Cardiac muscle cell (in vitro differentiated cells and primary cell): ENCODE data around the gene PRKCA. TPM values are rescaled to one million over a fixed set of nuclear protein-coding genes. Genes with fewer than 3 reads are reported as not detected.

ENCODE experiments used
- DNase-seq, 2 donors: peaks; one replicate each; pipeline versions ENCODE4 v3.0.0 to v3.0.0-alpha.2; 2010 to 2017; ENCODE audit warnings: low read depth in 1 of 2, low spot score in 1 of 2
- H3K27ac ChIP-seq: fragments of 200-600 bp; sonication (generic); 2 replicates; pipeline ENCODE4 v1.5.1; 2016
- H3K27me3 ChIP-seq: fragments of 200-600 bp; sonication (generic); 2 replicates; pipeline ENCODE4 v1.6.0; 2016; ENCODE audit warnings: control low read depth
- H3K36me3 ChIP-seq: fragments of 200-600 bp; sonication (generic); 2 replicates; pipeline ENCODE4 v1.5.1; 2016; ENCODE audit warnings: control low read depth
- H3K4me1 ChIP-seq: fragments of 200-600 bp; sonication (generic); 2 replicates; pipeline ENCODE4 v1.8.1; 2017; ENCODE audit warnings: low read depth, mild to moderate bottlenecking, mixed run types
- H3K4me3 ChIP-seq: fragments of 200-600 bp; sonication (generic); 2 replicates; pipeline ENCODE4 v1.5.1; 2016; ENCODE audit warnings: mild to moderate bottlenecking
- H3K9me3 ChIP-seq: fragments of 200-600 bp; sonication (generic); 2 replicates; pipeline ENCODE4 v1.5.1; 2017; ENCODE audit warnings: low read depth, mild to moderate bottlenecking, control low read depth
- polyA plus RNA-seq: library from polyadenylated mRNA; unstranded; fragments of >200 nt; fragmentation: Nextera tagmentation; extraction: Ambion mirVana; gene quantifications from 2 replicates; pipeline ENCODE4 v1.2.1, GENCODE V29; 2016
- total RNA-seq: library from RNA; depleted of rRNA; stranded (reverse); fragments of >200 nt; gene quantifications from 2 replicates; pipeline ENCODE4 v1.2.3, GENCODE V29; 2016
- TF ChIP-seq, protein P1 (sequence below): IDR thresholded peaks from 2 replicates; pipeline ENCODE4 v1.5.1; 2012; ENCODE audit warnings: low read depth, mild to moderate bottlenecking, low read length

The PRKCA gene
- total and polyA plus RNA-seq, 2 experiments from 2014 or later: 3.1 to 10.3 TPM

DNA sequence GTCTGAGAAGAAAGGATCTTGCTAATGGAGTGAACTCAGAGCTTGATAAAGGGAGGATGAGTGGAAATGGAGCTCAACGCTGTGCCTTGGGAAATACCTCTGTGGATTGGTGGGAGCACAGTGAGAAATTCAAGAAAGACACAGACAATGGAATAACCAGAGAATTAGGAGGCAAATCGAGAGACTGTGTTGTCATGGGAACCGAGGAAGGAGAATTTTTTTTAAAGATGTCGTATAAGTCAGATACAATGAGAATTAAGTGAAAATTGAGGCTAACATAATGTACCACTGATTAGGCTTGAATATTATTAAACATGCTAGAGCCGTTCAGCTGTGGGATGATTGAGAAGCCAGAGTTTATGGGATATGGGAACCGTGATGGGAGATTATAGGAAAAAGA, 134.2 kb downstream of the PRKCA start:
- no peak overlapping the region for H3K27ac ChIP-seq
- no peak for DNase-seq
- H3K9me3 ChIP-seq: no peaks in the 10 kb centered on the region
- no peaks in the 10 kb centered on the region for H3K36me3 ChIP-seq
- no peak overlapping the region for H3K4me3 ChIP-seq
- H3K4me1 ChIP-seq: peaks cover 8% of the 10 kb centered on the region
- no peaks in the 10 kb centered on the region for H3K27me3 ChIP-seq
- TF ChIP-seq, protein P1, sequence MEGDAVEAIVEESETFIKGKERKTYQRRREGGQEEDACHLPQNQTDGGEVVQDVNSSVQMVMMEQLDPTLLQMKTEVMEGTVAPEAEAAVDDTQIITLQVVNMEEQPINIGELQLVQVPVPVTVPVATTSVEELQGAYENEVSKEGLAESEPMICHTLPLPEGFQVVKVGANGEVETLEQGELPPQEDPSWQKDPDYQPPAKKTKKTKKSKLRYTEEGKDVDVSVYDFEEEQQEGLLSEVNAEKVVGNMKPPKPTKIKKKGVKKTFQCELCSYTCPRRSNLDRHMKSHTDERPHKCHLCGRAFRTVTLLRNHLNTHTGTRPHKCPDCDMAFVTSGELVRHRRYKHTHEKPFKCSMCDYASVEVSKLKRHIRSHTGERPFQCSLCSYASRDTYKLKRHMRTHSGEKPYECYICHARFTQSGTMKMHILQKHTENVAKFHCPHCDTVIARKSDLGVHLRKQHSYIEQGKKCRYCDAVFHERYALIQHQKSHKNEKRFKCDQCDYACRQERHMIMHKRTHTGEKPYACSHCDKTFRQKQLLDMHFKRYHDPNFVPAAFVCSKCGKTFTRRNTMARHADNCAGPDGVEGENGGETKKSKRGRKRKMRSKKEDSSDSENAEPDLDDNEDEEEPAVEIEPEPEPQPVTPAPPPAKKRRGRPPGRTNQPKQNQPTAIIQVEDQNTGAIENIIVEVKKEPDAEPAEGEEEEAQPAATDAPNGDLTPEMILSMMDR: no peak

DNA sequence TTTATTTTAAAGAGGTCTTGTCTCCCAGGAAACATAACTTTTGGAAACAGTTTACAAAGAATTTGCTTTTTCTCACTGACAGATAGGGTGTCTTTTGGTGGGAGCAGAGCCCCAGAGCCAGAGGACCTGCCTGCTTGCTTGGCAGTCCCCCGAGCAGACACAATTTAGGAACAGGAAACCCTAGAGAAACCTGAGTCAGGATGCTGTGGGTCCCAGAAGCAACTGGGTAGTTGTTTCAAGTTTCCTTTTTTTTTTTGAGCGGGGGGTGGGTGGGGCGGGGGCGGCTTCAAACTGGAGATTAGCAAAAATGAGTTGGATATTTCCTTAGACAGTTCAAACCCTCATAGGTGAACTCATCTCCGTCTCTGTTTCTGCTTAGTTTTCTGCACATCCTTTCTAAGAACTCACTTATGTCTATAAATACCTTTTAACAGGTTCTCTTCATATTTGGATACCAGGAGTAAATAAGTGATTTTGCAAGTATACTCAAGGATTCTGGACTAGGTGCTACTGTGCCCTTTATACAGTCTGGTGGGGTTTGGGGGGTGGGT, 135.1 kb downstream of the PRKCA start:
- H3K4me3 ChIP-seq: no peak overlapping the region
- H3K9me3 ChIP-seq: no peaks in the 10 kb centered on the region
- peak in 1 of 2 donors; percentile 16 for DNase-seq
- H3K27ac ChIP-seq: no peak overlapping the region
- TF ChIP-seq, protein P1: no peak
- no peaks in the 10 kb centered on the region for H3K36me3 ChIP-seq
- H3K27me3 ChIP-seq: no peaks in the 10 kb centered on the region
- H3K4me1 ChIP-seq: peaks cover 8% of the 10 kb centered on the region

DNA sequence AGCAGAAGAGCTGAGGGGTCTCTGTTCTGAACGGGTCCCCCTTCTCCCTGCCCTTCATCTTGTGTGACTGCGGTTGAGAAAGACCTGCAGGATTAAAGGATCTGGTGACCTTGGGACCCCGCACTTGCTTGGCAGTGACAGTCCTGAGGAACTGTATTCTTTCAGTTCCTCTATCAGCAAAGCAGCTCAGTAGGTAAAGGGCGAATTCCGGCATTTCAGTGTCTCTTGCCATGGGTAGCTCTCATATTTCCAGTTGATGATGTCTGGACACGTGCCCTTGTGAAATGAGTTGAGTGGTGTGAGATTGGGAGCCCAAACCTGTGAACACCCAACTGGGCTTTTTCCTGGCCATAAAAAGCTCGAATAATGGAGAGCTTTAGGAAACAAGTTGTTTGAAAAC, 135.7 kb downstream of the PRKCA start:
- TF ChIP-seq, protein P1: no peak
- no peak overlapping the region for H3K27ac ChIP-seq
- no peak for DNase-seq
- H3K4me3 ChIP-seq: no peak overlapping the region
- no peaks in the 10 kb centered on the region for H3K27me3 ChIP-seq
- H3K9me3 ChIP-seq: no peaks in the 10 kb centered on the region
- peaks cover 8% of the 10 kb centered on the region for H3K4me1 ChIP-seq
- no peaks in the 10 kb centered on the region for H3K36me3 ChIP-seq

GRCh38 chr17:66441101-66441661, 138.8 kb downstream of the PRKCA start:
- Histone ChIP-seq H3K27me3 (no peaks in the 10 kb centered on the region), H3K27ac (no peak overlapping the region), H3K4me1 (peaks cover 17% of the 10 kb centered on the region), H3K36me3 (no peaks in the 10 kb centered on the region), H3K4me3 (no peak overlapping the region), H3K9me3 (no peaks in the 10 kb centered on the region)
- TF ChIP-seq, protein P1: no peak
- DNase-seq: no peak

DNA sequence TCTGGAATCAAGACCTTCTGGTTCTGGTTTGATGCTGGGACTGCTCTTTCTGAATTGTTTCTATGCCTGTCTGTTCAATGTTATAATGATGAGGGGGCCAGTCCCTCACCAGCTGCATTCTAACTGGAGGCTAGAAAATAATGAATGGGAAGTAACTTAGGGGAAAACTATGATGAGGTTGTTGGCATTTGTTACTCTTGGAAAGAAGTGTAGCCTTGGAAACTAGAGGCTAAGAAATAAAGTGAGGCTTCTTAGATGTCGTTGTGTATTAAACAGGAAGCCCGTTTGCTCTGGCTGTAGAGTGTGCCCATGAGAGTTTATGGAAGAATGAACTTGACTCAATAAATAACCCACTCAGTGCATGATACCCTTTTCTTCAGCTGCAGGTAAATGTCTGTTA, 140.8 kb downstream of the PRKCA start:
- Histone ChIP-seq H3K36me3 (no peaks in the 10 kb centered on the region), H3K4me3 (no peak overlapping the region), H3K9me3 (no peaks in the 10 kb centered on the region), H3K4me1 (peaks cover 17% of the 10 kb centered on the region), H3K27ac (no peak overlapping the region), H3K27me3 (no peaks in the 10 kb centered on the region)
- no peak for DNase-seq
- TF ChIP-seq, protein P1: no peak
